Activated T-cell treated with anti-CD3 and anti-CD28 coated beads, Interleukin-2, amount 50 U/mL, for 72 hours (primary cell): ENCODE data around the gene ZKSCAN3. TPM values are rescaled to one million over a fixed set of nuclear protein-coding genes. Genes with fewer than 3 reads are reported as not detected.
"Not testable (repeated sequence)": the region's sequence is repeated elsewhere in the genome, so short reads cannot be mapped to it uniquely, and the experiment has no call there.

Experiments used
- ATAC-seq, 2 donors: fragments of 150-1000 bp; cut with Tn5 transposase; replicated peaks in 1 of 2; 2 replicates each; pipeline ENCODE4 v1.10.0; 2021; ENCODE audit warnings: moderate library complexity in 2 of 2, mild to moderate bottlenecking in 1 of 2
- DNase-seq, 2 donors: peaks; one replicate each; pipeline ENCODE4 v3.0.0; 2021 to 2022; ENCODE audit warnings: mixed read lengths in 1 of 2
- H3K27ac Mint-ChIP-seq: one replicate; pipeline ENCODE4 v1.8.0; 2022; ENCODE audit warnings: mild to moderate bottlenecking, moderate library complexity, mixed read lengths
- H3K27me3 Mint-ChIP-seq: one replicate; pipeline ENCODE4 v1.8.0; 2022; ENCODE audit warnings: low read depth, mixed read lengths
- H3K36me3 Mint-ChIP-seq, 2 donors: one replicate each; pipeline ENCODE4 v1.8.0; 2022; ENCODE audit warnings: mixed read lengths in 2 of 2, mild to moderate bottlenecking in 1 of 2; ENCODE audit not compliant: insufficient read depth in 2 of 2
- H3K4me1 Mint-ChIP-seq: one replicate; pipeline ENCODE4 v1.8.0; 2022; ENCODE audit warnings: low read depth, mixed read lengths
- H3K4me3 Mint-ChIP-seq, 2 donors: one replicate each; pipeline ENCODE4 v1.8.0; 2022; ENCODE audit warnings: mild to moderate bottlenecking in 2 of 2, mixed read lengths in 2 of 2, moderate library complexity in 2 of 2
- H3K9me3 Mint-ChIP-seq, 2 donors: one replicate each; pipeline ENCODE4 v1.8.0; 2022; ENCODE audit warnings: mixed read lengths in 2 of 2
- total RNA-seq, 2 donors: library from RNA; stranded (reverse); gene quantifications; one replicate each; pipeline ENCODE4 v1.2.3, GENCODE V29; 2022

Gene ZKSCAN3
- total RNA-seq, result 1 to 10 TPM; 3.3 to 5.2 TPM

- Mint-ChIP-seq H3K4me3 (peak within 1 kb of the TSS; percentile 94 to 97), H3K9me3 (no peaks in the 10 kb centered on the region), H3K36me3 (peaks cover 2 to 4% of the 10 kb centered on the region in 2 donors), H3K4me1 (peaks cover 32% of the 10 kb centered on the region), H3K27me3 (peaks cover 9% of the 10 kb centered on the region), H3K27ac (peak within 1 kb of the TSS; percentile 94)
- DNase-seq (peak; percentile 90 to 91), ATAC-seq (peak; percentile 100)
Measured at GRCh38 chr6:28349892-28350737, at the start of gene ZKSCAN3. Gene ZKSCAN3 (plus strand): TSS chr6:28349947. CDS start chr6:28359587, 9,640 bp downstream.

- no peak for DNase-seq
- ATAC-seq, result peak in 1 of 2 donors; percentile 31
- no peaks in the 10 kb centered on the region for H3K27me3 Mint-ChIP-seq
- peak overlapping the region in 1 of 2 donors; percentile 67 for H3K4me3 Mint-ChIP-seq
- peaks cover 3% of the 10 kb centered on the region in 2 donors for H3K36me3 Mint-ChIP-seq
- peaks cover 0 to 5% of the 10 kb centered on the region in 2 donors for H3K9me3 Mint-ChIP-seq
- H3K4me1 Mint-ChIP-seq, result peaks cover 18% of the 10 kb centered on the region
- H3K27ac Mint-ChIP-seq, result peak overlapping the region; percentile 41
Measured at GRCh38 chr6:28303570-28303969, 46.2 kb upstream of the ZKSCAN3 start.

- H3K36me3 Mint-ChIP-seq, ATAC-seq, DNase-seq, H3K4me3 Mint-ChIP-seq, H3K9me3 Mint-ChIP-seq, H3K27ac Mint-ChIP-seq: not testable (repeated sequence)
- peaks cover 14% of the 10 kb centered on the region for H3K27me3 Mint-ChIP-seq
- H3K4me1 Mint-ChIP-seq, result peaks cover 18% of the 10 kb centered on the region
Measured at GRCh38 chr6:28306363-28306762, 43.4 kb upstream of the ZKSCAN3 start.

GRCh38 chr6:28311139-28311823, 38.5 kb upstream of the ZKSCAN3 start:
- no peaks in the 10 kb centered on the region for H3K4me1 Mint-ChIP-seq

GRCh38 chr6:28312939-28313338, 36.8 kb upstream of the ZKSCAN3 start:
- Mint-ChIP-seq H3K4me3 (no peak overlapping the region), H3K27me3 (peaks cover 21% of the 10 kb centered on the region), H3K4me1 (no peaks in the 10 kb centered on the region), H3K27ac (no peak overlapping the region), H3K9me3 (peaks cover 0 to 4% of the 10 kb centered on the region in 2 donors), H3K36me3 (peaks cover 0 to 2% of the 10 kb centered on the region in 2 donors)
- no peak for ATAC-seq
- DNase-seq, result no peak

More at GRCh38 chr6:28311139-28311823, 38.5 kb upstream of the ZKSCAN3 start:
- Mint-ChIP-seq H3K4me3 (no peak overlapping the region), H3K27me3 (peaks cover 14% of the 10 kb centered on the region), H3K36me3 (peaks cover 2 to 3% of the 10 kb centered on the region in 2 donors), H3K27ac (no peak overlapping the region), H3K9me3 (peaks cover 0 to 6% of the 10 kb centered on the region in 2 donors)
- no peak for DNase-seq
- ATAC-seq, result no peak

- H3K27ac Mint-ChIP-seq, result no peak overlapping the region
- H3K4me1 Mint-ChIP-seq, result no peaks in the 10 kb centered on the region
- no peak for DNase-seq
- no peak overlapping the region for H3K4me3 Mint-ChIP-seq
- no peak for ATAC-seq
- H3K9me3 Mint-ChIP-seq, result no peaks in the 10 kb centered on the region
- peaks cover 11% of the 10 kb centered on the region for H3K27me3 Mint-ChIP-seq
- no peaks in the 10 kb centered on the region for H3K36me3 Mint-ChIP-seq
Measured at GRCh38 chr6:28315628-28316027, 34.1 kb upstream of the ZKSCAN3 start.

GRCh38 chr6:28317866-28318265, 31.9 kb upstream of the ZKSCAN3 start:
- not testable (repeated sequence) for H3K9me3 Mint-ChIP-seq, H3K27ac Mint-ChIP-seq, ATAC-seq, H3K4me3 Mint-ChIP-seq, H3K4me1 Mint-ChIP-seq, DNase-seq, H3K36me3 Mint-ChIP-seq
- peaks cover 15% of the 10 kb centered on the region for H3K27me3 Mint-ChIP-seq

GRCh38 chr6:28322661-28323060, 27.1 kb upstream of the ZKSCAN3 start:
- Mint-ChIP-seq H3K27ac (no peak overlapping the region), H3K4me3 (no peak overlapping the region), H3K4me1 (no peaks in the 10 kb centered on the region), H3K36me3 (peaks cover 16 to 23% of the 10 kb centered on the region in 2 donors), H3K9me3 (peaks cover 17% of the 10 kb centered on the region in 2 donors), H3K27me3 (peaks cover 17% of the 10 kb centered on the region)
- no peak for DNase-seq
- no peak for ATAC-seq

- peaks cover 18 to 22% of the 10 kb centered on the region in 2 donors for H3K9me3 Mint-ChIP-seq
- H3K4me3 Mint-ChIP-seq, result no peak overlapping the region
- DNase-seq (no peak), ATAC-seq (no peak)
- peaks cover 17% of the 10 kb centered on the region for H3K27me3 Mint-ChIP-seq
- peaks cover 19 to 30% of the 10 kb centered on the region in 2 donors for H3K36me3 Mint-ChIP-seq
- H3K27ac Mint-ChIP-seq, result no peak overlapping the region
- no peaks in the 10 kb centered on the region for H3K4me1 Mint-ChIP-seq
Measured at GRCh38 chr6:28323813-28324424, 25.8 kb upstream of the ZKSCAN3 start.

GRCh38 chr6:28326371-28326948, 23.3 kb upstream of the ZKSCAN3 start:
- ATAC-seq (no peak), DNase-seq (no peak)
- Mint-ChIP-seq H3K27me3 (peaks cover 17% of the 10 kb centered on the region), H3K36me3 (peaks cover 22 to 34% of the 10 kb centered on the region in 2 donors), H3K4me3 (no peak overlapping the region), H3K9me3 (peaks cover 20 to 23% of the 10 kb centered on the region in 2 donors), H3K27ac (no peak overlapping the region), H3K4me1 (no peaks in the 10 kb centered on the region)

GRCh38 chr6:28330041-28330440, 19.7 kb upstream of the ZKSCAN3 start:
- DNase-seq, result no peak
- no peak overlapping the region for H3K4me3 Mint-ChIP-seq
- no peaks in the 10 kb centered on the region for H3K4me1 Mint-ChIP-seq
- H3K9me3 Mint-ChIP-seq, result peaks cover 13 to 20% of the 10 kb centered on the region in 2 donors
- peaks cover 19 to 27% of the 10 kb centered on the region in 2 donors for H3K36me3 Mint-ChIP-seq
- no peaks in the 10 kb centered on the region for H3K27me3 Mint-ChIP-seq
- no peak for ATAC-seq
- no peak overlapping the region for H3K27ac Mint-ChIP-seq

GRCh38 chr6:28333047-28333446, 16.7 kb upstream of the ZKSCAN3 start:
- no peaks in the 10 kb centered on the region for H3K4me1 Mint-ChIP-seq

More at GRCh38 chr6:28333047-28333446, 16.7 kb upstream of the ZKSCAN3 start:
- H3K36me3 Mint-ChIP-seq, result peaks cover 5 to 7% of the 10 kb centered on the region in 2 donors
- no peak overlapping the region for H3K27ac Mint-ChIP-seq
- no peaks in the 10 kb centered on the region for H3K27me3 Mint-ChIP-seq
- H3K4me3 Mint-ChIP-seq, result no peak overlapping the region
- DNase-seq (no peak), ATAC-seq (no peak)
- H3K9me3 Mint-ChIP-seq, result peaks cover 3% of the 10 kb centered on the region in 2 donors
